Ecto neural progenitor cell (in vitro differentiated cells): ENCODE results near the gene RIMS4.
"Not testable (repeated sequence)": the region's sequence is repeated elsewhere in the genome, so short reads cannot be mapped to it uniquely, and the experiment has no call there.

Experiments used
- DNase-seq: peaks from one replicate; pipeline ENCODE4 v3.0.0-alpha.2; 2018; ENCODE audit warnings: low spot score

RIMS4 gene

DNA sequence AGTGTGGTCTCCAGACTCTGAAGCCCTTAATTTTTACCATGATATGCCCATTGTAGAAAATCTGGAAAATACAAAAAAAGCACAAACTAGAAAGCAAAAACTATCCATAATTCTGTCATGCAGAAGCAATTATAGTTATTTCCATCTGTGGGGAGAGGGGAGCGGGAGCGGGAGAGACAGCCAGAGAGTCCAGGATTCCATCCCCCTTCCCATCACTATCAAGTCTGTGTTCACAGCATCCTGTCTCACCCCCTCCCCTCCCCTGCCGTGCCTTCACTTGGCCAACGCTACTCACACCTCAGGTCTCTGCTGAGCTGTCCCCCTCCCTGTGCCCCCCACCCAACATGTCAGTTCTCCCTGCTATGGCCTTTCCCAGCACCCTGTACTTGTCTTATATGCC, 14.5 kb downstream of the RIMS4 start:
- no peak for DNase-seq

- DNase-seq = no peak
These were observed 17.6 kb downstream of the RIMS4 start for GRCh38 chr20:44792796-44793195.

DNA sequence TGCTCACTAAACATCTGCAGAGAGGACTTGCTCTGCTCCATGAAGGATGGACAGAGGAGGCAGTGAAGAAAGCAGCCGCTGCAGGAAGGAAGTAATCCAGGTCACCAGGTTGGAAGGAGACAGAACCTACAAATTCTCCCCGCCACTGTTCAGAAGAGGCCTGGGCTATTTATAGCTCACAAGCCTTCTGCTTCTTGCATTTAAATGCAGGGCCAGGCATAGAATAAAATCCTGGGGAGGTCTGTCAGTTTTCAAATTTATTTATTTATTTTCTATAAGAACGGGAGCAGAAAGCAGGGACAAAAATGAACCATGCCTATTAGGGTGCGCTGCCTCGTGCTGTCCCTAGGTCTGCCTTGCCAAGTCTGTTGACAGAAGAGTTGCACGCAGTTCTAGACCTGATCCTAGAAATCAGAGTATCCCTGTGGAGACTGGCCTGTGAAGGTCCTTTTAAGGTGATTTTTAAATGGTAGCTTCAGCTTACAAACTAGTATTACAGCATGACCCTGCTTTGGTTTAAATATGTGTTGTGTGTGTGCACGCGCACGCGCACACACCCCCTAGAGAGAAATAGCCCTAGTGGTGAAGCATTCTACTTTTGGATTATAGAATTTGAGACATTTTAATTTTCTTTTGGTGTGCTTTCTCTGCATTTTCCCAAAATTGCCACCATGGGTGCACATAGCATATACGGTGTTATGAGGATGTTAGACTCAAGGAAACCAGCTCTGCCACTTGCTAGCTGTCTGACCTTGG, 19.5 kb downstream of the RIMS4 start:
- no peak for DNase-seq

GRCh38 chr20:44788706-44789456, 21.5 kb downstream of the RIMS4 start:
- no peak for DNase-seq

GRCh38 chr20:44787299-44787698, 23.0 kb downstream of the RIMS4 start:
- DNase-seq = no peak

- DNase-seq = peak; percentile 55
These were observed 24.6 kb downstream of the RIMS4 start for GRCh38 chr20:44785768-44786167.

GRCh38 chr20:44784688-44785087, 25.7 kb downstream of the RIMS4 start:
- DNase-seq = no peak

GRCh38 chr20:44781791-44782190, 28.6 kb downstream of the RIMS4 start:
- no peak for DNase-seq

DNA sequence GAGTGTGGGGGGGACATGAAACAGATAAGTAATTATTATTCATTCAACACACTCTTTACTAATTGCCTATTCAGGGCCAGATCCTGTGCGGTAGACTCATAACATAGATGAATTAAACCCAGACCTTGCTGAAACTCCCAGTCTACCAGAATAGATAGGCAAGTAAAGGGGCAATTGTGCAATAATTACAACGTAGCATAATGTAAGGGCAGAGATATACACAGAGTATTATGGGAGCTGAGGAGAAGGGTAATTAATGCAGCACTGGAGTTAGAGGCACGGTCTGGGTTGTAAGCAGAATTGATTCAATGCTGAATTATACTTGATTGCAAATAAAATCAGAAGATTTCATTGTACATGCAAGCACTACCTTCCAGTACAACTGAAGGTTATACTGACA, 29.2 kb downstream of the RIMS4 start:
- DNase-seq = no peak

DNA sequence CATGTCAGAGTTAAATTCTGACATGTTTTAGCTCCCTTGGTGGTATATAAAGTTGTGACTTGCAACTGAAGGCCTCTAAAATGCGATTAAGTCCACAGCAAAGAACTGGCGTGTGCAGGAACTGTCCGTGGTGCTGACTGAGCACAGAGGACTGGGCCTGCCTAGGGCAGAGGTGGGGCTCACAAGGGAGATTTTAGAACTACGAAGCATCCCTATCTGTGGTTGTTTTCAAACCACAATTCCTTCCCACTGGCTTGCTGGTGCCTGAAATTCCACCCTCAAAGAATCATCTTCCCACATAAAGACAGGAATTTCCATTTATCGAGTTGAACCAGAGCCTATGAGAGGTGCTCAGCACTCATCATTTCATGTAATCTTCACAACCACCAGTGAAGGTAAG, 30.1 kb downstream of the RIMS4 start:
- peak; percentile 76 for DNase-seq

DNA sequence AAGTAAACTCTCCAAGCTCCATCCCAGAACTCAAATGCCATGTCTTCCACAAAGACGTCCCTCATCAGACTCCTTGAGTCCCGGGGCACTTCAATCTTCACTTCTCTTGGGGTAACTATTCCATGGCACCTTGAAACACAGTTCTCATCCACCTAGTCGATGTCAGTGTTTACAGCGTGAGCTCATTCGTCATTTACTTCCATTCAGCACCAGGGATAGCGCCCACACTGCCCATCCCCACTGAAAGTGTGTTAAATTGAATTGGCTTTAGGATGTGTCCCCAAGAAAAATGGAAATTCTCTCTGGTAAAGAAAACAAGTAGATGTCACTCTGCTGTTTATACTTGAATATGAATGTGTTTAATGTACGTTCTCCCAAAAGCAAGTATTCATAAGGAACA, 33.4 kb downstream of the RIMS4 start:
- DNase-seq = peak; percentile 59

DNA sequence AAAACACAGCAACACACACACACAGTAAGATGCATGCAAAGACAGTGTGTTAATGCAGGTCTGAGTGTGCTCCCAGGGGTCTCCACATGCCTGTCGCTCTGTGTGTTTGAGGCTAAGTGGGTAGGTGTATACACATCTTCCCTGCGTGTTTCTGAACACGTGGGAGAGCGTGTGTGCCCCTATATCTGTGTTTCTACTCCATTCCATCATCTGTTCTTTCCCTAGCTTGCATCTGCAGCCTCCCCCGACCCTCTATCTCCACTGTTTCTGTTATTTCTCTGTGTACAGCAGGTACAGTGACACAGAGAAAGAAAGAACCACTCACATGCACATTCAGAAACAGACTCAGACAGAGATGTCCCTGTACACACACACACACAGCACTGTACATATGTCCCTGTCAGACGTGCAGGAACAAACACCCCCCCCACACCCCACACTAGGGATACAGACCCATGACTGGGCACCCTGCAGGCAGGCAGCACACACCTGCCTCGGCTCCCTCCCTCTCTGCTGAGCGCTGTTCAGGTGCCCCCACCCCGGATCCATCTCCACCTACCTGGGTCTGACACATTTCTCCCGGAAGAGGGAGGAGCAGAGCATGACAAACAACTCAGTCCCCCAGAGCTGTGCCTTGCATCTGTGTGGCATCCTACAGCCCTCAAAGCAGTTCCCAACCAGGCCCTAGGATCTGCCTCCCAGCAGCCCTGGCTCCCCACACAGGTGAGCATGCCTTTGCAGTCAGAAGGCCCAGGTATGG, 37.1 kb downstream of the RIMS4 start:
- DNase-seq = no peak

- no peak for DNase-seq
These were observed 37.7 kb downstream of the RIMS4 start for GRCh38 chr20:44772636-44773035.

DNA sequence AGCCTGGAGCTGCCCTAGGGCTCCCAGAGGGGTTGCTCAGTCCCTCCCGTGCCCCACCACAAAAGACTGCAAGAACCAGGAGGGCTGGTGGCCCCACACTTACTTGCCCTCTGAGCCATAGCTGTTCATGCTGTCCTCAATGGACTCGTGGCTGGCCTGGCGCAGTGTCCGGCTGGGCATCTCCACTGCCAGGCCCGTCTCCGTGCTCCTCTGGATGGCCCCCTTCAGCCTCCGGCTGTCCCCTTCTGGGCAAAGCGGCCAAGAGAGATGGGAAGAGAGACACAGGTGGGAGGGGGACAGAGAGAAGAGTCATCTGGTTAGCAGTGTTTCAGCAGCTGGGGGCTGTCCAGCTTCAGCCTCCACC, 39.2 kb downstream of the RIMS4 start:
- no peak for DNase-seq

GRCh38 chr20:44770484-44771171, 39.7 kb downstream of the RIMS4 start:
- no peak for DNase-seq

GRCh38 chr20:44769481-44769863, 40.9 kb downstream of the RIMS4 start:
- no peak for DNase-seq

- DNase-seq = no peak
These were observed 41.4 kb downstream of the RIMS4 start for GRCh38 chr20:44768854-44769480.

- no peak for DNase-seq
These were observed 42.1 kb downstream of the RIMS4 start for GRCh38 chr20:44768256-44768655.

GRCh38 chr20:44765701-44766347, 44.5 kb downstream of the RIMS4 start:
- no peak for DNase-seq

DNA sequence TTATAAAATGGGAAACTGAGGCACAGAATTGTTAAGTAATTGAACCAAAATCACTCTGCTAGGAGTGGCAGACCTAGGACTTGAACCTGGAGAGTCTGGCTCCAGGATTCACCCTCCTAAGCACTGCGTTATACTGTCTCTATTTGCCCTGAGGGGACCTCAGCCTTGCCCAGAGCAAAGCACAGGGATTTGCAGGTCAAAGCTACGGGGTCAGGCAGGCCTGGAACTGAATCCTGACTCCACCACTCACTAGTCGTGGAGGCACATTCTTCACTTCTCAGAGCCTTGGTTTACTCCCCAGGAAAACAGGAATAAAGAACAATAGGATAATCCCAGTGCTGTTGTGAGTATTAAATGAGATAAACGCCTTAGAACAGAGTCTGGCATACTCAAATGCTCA, 45.3 kb downstream of the RIMS4 start:
- DNase-seq = no peak

- DNase-seq = not testable (repeated sequence)
These were observed 46.5 kb downstream of the RIMS4 start for GRCh38 chr20:44763798-44764197.
